ENCODE results near the gene CDK14.

The CDK14 gene

DNA sequence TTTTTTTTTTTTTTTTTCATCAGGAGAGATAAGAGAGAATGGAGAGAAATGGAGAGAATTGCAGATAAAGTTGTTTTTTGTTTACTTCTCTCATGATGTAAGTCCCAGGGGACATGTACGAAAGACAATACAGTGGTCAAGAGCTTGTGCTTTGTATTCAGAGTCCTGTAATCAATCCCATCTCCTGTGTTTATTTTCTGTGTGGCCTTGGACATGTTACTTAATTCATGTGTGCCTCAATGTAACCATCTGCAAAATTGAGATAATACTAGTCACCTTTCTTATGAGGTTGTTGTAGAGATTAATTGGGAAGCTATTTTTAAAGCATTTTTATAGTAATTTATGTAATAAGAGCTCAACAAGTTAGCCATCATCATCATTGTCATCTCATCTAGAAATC, 117.5 kb downstream of the CDK14 start:
- no peak for TF ChIP-seq TCF12 (IDR thresholded peaks at IDR 0.05; ENCODE audit: low read depth)
- no peak for TF ChIP-seq EP300 (IDR thresholded peaks at IDR 0.05; ENCODE audit: borderline replicate concordance)
- TF ChIP-seq, protein P1, sequence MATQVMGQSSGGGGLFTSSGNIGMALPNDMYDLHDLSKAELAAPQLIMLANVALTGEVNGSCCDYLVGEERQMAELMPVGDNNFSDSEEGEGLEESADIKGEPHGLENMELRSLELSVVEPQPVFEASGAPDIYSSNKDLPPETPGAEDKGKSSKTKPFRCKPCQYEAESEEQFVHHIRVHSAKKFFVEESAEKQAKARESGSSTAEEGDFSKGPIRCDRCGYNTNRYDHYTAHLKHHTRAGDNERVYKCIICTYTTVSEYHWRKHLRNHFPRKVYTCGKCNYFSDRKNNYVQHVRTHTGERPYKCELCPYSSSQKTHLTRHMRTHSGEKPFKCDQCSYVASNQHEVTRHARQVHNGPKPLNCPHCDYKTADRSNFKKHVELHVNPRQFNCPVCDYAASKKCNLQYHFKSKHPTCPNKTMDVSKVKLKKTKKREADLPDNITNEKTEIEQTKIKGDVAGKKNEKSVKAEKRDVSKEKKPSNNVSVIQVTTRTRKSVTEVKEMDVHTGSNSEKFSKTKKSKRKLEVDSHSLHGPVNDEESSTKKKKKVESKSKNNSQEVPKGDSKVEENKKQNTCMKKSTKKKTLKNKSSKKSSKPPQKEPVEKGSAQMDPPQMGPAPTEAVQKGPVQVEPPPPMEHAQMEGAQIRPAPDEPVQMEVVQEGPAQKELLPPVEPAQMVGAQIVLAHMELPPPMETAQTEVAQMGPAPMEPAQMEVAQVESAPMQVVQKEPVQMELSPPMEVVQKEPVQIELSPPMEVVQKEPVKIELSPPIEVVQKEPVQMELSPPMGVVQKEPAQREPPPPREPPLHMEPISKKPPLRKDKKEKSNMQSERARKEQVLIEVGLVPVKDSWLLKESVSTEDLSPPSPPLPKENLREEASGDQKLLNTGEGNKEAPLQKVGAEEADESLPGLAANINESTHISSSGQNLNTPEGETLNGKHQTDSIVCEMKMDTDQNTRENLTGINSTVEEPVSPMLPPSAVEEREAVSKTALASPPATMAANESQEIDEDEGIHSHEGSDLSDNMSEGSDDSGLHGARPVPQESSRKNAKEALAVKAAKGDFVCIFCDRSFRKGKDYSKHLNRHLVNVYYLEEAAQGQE (IDR thresholded peaks at IDR 0.05; ENCODE audit: low read depth) = no peak
- no peak for TF ChIP-seq EGR1 (IDR thresholded peaks at IDR 0.05)
- TF ChIP-seq YY1 (IDR thresholded peaks at IDR 0.05; ENCODE audit: low read depth) = no peak
- no peak for TF ChIP-seq ZBTB7A (IDR thresholded peaks at IDR 0.05; ENCODE audit: low read depth)
- no peak for TF ChIP-seq TAF1 (IDR thresholded peaks at IDR 0.05; ENCODE audit: low read depth)
- TF ChIP-seq FOXM1 (IDR thresholded peaks at IDR 0.05; ENCODE audit: borderline replicate concordance, low read depth) = no peak
- no peak for TF ChIP-seq RAD21 (IDR thresholded peaks at IDR 0.05; ENCODE audit: low read depth)
- TF ChIP-seq CREB1 (IDR thresholded peaks at IDR 0.05; ENCODE audit: low read depth) = no peak
- TF ChIP-seq, protein P2, sequence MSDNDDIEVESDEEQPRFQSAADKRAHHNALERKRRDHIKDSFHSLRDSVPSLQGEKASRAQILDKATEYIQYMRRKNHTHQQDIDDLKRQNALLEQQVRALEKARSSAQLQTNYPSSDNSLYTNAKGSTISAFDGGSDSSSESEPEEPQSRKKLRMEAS (IDR thresholded peaks at IDR 0.05) = no peak
- TF ChIP-seq NFIC (IDR thresholded peaks at IDR 0.05) = no peak
- no peak for TF ChIP-seq TEAD4 (IDR thresholded peaks at IDR 0.05)

DNA sequence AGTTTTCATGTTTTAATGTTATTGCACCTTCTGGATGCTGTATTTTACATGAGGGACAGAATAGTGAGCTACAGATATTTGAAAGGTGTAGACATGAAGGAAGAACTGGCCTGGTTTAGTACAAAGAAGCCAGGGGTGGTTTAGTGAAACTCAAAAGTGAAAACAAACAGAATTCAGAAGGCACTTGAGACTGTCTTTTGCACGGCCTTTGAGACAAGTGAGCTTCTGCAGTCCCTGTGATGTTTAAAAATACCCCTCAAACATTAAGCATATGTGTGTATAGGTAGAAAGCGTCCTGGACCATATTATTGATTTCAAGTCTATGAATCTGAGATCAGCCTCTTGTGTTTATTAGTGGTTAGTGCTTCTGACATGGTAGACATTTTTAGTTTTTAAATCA, 118.9 kb downstream of the CDK14 start:
- TF ChIP-seq, protein P3, sequence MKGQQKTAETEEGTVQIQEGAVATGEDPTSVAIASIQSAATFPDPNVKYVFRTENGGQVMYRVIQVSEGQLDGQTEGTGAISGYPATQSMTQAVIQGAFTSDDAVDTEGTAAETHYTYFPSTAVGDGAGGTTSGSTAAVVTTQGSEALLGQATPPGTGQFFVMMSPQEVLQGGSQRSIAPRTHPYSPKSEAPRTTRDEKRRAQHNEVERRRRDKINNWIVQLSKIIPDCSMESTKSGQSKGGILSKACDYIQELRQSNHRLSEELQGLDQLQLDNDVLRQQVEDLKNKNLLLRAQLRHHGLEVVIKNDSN (IDR thresholded peaks at IDR 0.05) = no peak
- TF ChIP-seq CREB1 (IDR thresholded peaks at IDR 0.05; ENCODE audit: low read depth) = no peak

DNA sequence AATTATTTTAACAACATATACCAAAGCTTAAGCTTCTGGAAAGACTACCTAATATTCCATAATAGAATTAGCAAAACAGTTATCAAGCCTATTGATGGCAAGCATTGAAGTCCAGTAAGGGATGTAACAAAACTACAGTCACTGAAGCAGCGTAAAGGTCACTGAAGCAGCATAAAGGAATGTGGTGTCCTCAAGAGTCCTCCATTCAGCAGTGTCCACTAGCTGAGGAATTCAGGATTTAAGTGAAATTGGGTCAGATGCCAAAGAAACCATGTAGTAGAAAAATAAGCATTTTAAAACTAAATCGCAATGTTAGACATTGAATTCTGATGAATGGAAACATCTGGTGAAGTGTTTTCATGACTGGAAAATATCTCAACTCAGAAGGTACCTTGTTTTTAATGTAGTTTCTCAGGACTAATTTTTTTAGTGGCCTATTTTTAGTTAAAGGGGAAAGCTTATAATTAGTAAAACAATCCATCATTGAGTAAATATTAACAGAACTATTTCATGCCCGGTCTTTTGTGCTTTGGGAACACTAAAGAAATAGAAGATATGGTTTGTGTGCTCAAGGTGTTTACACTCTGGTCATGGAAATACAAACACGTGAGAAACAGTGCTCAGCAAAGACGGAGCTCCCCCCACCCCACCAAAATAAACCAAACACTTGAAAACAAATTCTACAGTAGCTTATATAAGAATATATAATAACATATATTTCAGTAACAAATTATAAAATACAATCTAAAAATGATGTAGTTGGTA, 121.4 kb downstream of the CDK14 start:
- TF ChIP-seq CREB1 (IDR thresholded peaks at IDR 0.05; ENCODE audit: low read depth) = no peak
- TF ChIP-seq, protein P3 (IDR thresholded peaks at IDR 0.05) = no peak
- no peak for TF ChIP-seq EP300 (IDR thresholded peaks at IDR 0.05; ENCODE audit: borderline replicate concordance)
- no peak for TF ChIP-seq EGR1 (IDR thresholded peaks at IDR 0.05)
- no peak for TF ChIP-seq NFIC (IDR thresholded peaks at IDR 0.05)
- TF ChIP-seq RAD21 (IDR thresholded peaks at IDR 0.05; ENCODE audit: low read depth) = no peak
- no peak for TF ChIP-seq TAF1 (IDR thresholded peaks at IDR 0.05; ENCODE audit: low read depth)
- no peak for TF ChIP-seq YY1 (IDR thresholded peaks at IDR 0.05; ENCODE audit: low read depth)
- TF ChIP-seq FOXM1 (IDR thresholded peaks at IDR 0.05; ENCODE audit: borderline replicate concordance, low read depth) = no peak
- no peak for TF ChIP-seq TCF12 (IDR thresholded peaks at IDR 0.05; ENCODE audit: low read depth)
- TF ChIP-seq, protein P2 (IDR thresholded peaks at IDR 0.05) = no peak
- TF ChIP-seq TEAD4 (IDR thresholded peaks at IDR 0.05) = no peak

DNA sequence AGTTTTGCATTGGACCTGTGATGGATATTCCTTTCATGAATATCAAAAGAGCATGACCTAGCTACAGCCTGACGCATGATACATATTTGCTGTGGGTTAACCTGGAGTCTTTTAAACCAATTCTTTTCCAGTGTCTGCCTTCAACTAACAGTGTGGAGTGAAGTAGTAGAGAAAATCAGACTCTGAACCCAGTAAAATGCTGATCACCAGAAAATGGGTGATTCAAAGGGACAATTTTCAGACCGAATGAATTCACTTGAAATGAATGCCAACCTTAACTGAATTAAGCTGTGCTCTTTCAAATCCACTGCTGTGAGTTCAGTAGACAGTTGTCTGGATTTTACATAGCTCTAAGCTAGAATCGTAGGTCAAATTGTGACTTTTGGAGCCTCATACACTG, 123.0 kb downstream of the CDK14 start:
- TF ChIP-seq CEBPB (IDR thresholded peaks at IDR 0.05) = no peak
- no peak for TF ChIP-seq RAD21 (IDR thresholded peaks at IDR 0.05; ENCODE audit: low read depth)
- TF ChIP-seq TAF1 (IDR thresholded peaks at IDR 0.05; ENCODE audit: low read depth) = no peak
- no peak for TF ChIP-seq YY1 (IDR thresholded peaks at IDR 0.05; ENCODE audit: low read depth)
- TF ChIP-seq ZBTB7A (IDR thresholded peaks at IDR 0.05; ENCODE audit: low read depth) = no peak
- no peak for TF ChIP-seq TEAD4 (IDR thresholded peaks at IDR 0.05)
- no peak for TF ChIP-seq TCF12 (IDR thresholded peaks at IDR 0.05; ENCODE audit: low read depth)
- TF ChIP-seq, protein P2 (IDR thresholded peaks at IDR 0.05) = no peak
- TF ChIP-seq FOXM1 (IDR thresholded peaks at IDR 0.05; ENCODE audit: borderline replicate concordance, low read depth) = no peak

DNA sequence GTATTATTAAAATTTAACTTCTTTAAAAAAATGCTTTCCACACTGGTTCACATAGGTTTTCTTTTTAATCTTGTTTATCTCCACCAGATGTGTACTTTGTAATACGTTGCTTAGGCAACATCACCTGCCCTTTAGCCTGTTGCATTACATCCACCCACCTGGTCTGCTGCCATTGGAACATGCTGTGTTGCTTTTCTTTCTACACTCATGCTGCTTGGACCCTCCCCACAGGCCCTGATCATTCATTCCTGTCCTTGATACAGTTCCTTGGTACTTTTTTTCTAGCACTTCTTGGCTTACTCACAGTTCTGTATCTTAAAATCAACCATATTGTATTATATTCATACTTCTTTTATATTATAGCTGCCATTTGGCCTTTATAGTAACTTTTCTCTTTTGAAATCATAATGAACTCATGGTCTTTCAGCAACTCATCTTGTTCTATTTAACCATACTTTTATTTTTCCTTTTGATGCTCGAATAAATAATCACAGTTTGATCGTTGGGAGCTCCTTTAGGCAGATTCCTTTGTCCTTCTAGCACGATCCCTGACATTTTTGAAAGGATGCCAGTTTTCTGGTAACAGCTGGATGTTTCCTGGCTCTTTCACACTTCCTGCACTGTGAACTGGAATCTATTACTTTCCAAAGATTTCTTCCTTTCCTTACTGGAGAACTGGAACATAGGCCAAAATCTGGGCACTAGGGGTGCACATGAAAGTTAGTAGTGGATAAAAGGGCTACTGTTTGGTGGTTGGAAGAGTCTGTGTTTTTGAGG, 125.1 kb downstream of the CDK14 start:
- TF ChIP-seq NFIC (IDR thresholded peaks at IDR 0.05) (peak; percentile 50; the same call in 1 of the 2 replicates), TEAD4 (IDR thresholded peaks at IDR 0.05) (peak; percentile 7; the same call in 1 of the 2 replicates), CREB1 (IDR thresholded peaks at IDR 0.05; ENCODE audit: low read depth) (no peak)

DNA sequence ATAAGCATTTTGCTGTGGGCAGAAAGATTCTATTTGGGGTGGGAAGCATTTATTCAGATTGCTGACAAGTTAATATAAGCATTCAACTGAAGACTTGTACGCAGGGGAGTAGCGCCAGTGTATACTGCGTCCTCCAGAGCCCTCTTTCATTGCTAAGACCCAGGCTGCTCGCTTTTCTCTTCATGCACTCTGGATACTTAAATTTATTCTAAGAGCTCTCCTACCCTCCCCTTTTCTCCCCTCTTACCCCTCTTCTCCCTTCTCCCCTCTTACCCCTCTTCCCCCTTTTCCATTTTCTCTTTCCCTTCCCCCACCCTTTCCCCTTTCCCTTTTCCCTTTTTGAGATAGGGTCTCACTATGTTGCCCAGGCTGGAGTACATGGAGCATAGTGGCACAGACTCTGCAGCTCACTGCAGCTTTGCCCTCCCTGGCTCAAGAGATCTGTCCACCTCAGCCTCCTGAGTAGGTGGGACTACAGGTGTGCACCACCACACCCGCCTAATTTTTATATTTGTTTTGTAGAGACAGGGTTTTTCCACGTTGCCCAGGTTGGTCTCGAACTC, 125.8 kb downstream of the CDK14 start:
- TF ChIP-seq FOXM1 (IDR thresholded peaks at IDR 0.05; ENCODE audit: borderline replicate concordance, low read depth) = no peak
- TF ChIP-seq CREB1 (IDR thresholded peaks at IDR 0.05; ENCODE audit: low read depth) = no peak
- no peak for TF ChIP-seq ZBTB7A (IDR thresholded peaks at IDR 0.05; ENCODE audit: low read depth)
- TF ChIP-seq YY1 (IDR thresholded peaks at IDR 0.05; ENCODE audit: low read depth) = no peak
- TF ChIP-seq, protein P1 (IDR thresholded peaks at IDR 0.05; ENCODE audit: low read depth) = no peak
- no peak for TF ChIP-seq TEAD4 (IDR thresholded peaks at IDR 0.05)
